ENCODE results near the gene FLRT1. TPM values are rescaled to one million over a fixed set of nuclear protein-coding genes. Genes with fewer than 3 reads are reported as not detected.

Gene FLRT1
- total RNA-seq, 1 experiment from 2014 or later, result 0.31 TPM

DNA sequence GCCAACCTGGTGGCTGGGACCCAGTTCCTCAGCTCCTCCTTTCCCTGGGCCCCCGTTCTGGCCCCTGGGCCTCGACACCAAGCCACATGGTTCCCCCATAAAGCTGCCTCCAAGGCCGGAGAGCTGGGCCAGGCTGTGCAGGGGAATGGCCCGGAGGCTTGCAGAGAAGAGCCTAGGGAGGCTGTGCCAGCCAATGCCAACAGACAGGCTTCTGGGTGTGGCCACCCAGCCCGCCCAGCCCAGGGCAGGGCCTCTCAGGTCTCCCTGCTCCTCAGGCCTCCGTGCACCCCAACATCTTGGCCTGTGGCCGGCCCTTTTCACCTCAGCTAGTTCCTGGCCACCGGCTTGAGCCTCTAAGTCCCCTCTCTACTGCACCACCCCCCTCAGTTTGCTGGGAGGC lies 17.4 kb upstream of the FLRT1 start:
- Histone ChIP-seq H3K14ac (ENCODE audit: insufficient read depth, low read length) (no peak overlapping the region), H4K20me1 (ENCODE audit: control insufficient read depth, insufficient read depth, insufficient read length) (no peaks in the 10 kb centered on the region), H2AFZ (ENCODE audit: low read length) (no peak overlapping the region), H3K4me2 (ENCODE audit: insufficient read depth, insufficient read length, low read length) (no peak overlapping the region), H2BK20ac (ENCODE audit: low read depth, low read length, poor library complexity, severe bottlenecking) (no peak overlapping the region), H3K23ac (ENCODE audit: insufficient read length, low read depth, low read length) (no peak overlapping the region), H3K18ac (ENCODE audit: insufficient read length, low read depth, low read length) (no peak overlapping the region), H3K23me2 (ENCODE audit: insufficient read length, low read depth, low read length, poor library complexity, severe bottlenecking) (no peaks in the 10 kb centered on the region), H2BK15ac (ENCODE audit: low read depth, low read length) (no peak overlapping the region), H3K79me1 (ENCODE audit: insufficient read depth, low read depth, low read length, poor library complexity, severe bottlenecking) (no peaks in the 10 kb centered on the region), H2BK120ac (ENCODE audit: low read depth, low read length, poor library complexity, severe bottlenecking) (no peak overlapping the region), H2AK5ac (ENCODE audit: insufficient read length, low read length) (no peak overlapping the region), H3K4me1 (ENCODE audit: insufficient read depth, low read length) (peaks cover 2% of the 10 kb centered on the region; the same call in 1 of the 2 replicates), H3K4ac (ENCODE audit: low read depth, low read length) (no peak overlapping the region), H4K91ac (ENCODE audit: insufficient read length, low read depth, low read length) (no peak overlapping the region), H3K9ac (ENCODE audit: extremely low read depth, insufficient read length, low read length) (no peak overlapping the region), H3K27ac (ENCODE audit: insufficient read length, low read depth, low read length) (no peak overlapping the region), H2BK5ac (ENCODE audit: insufficient read length, low read length) (no peak overlapping the region), H3T11ph (ENCODE audit: low read length) (no peak overlapping the region), H3K9me3 (ENCODE audit: control insufficient read depth, low read depth, low read length) (no peaks in the 10 kb centered on the region), H3K27me3 (ENCODE audit: insufficient read depth, low read length) (peaks cover 2% of the 10 kb centered on the region; the same call in 1 of the 2 replicates), H3K79me2 (ENCODE audit: insufficient read depth, low read length) (no peaks in the 10 kb centered on the region), H3K56ac (ENCODE audit: insufficient read length, low read depth, low read length) (no peak overlapping the region), H2BK12ac (ENCODE audit: insufficient read length, low read depth, low read length) (no peak overlapping the region), H4K8ac (replicated peaks; ENCODE audit: insufficient read length, low read depth, low read length) (no peak overlapping the region), H4K5ac (ENCODE audit: insufficient read length, low read depth, low read length) (no peak overlapping the region)
- DNase-seq, result no peak
- Mint-ChIP-seq H3K4me3 (no peak overlapping the region), H3K4me1 (peaks cover 22 to 36% of the 10 kb centered on the region in 2 experiments), H3K36me3 (ENCODE audit: insufficient read depth in 1 of 3, low read depth in 3 of 3) (no peaks in the 10 kb centered on the region; a peak in 1 of 7 replicates), H3K27me3 (ENCODE audit: low read depth) (peaks cover 50% of the 10 kb centered on the region), H3K27ac (no peak overlapping the region), H3K9me3 (no peaks in the 10 kb centered on the region)
- no CpG with 5 or more reads among the region's 8 CpGs for WGBS (ENCODE audit: extremely low coverage, insufficient read length, low lambda C conversion rate)
- TF ChIP-seq, protein P1, sequence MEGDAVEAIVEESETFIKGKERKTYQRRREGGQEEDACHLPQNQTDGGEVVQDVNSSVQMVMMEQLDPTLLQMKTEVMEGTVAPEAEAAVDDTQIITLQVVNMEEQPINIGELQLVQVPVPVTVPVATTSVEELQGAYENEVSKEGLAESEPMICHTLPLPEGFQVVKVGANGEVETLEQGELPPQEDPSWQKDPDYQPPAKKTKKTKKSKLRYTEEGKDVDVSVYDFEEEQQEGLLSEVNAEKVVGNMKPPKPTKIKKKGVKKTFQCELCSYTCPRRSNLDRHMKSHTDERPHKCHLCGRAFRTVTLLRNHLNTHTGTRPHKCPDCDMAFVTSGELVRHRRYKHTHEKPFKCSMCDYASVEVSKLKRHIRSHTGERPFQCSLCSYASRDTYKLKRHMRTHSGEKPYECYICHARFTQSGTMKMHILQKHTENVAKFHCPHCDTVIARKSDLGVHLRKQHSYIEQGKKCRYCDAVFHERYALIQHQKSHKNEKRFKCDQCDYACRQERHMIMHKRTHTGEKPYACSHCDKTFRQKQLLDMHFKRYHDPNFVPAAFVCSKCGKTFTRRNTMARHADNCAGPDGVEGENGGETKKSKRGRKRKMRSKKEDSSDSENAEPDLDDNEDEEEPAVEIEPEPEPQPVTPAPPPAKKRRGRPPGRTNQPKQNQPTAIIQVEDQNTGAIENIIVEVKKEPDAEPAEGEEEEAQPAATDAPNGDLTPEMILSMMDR (conservative IDR thresholded peaks at IDR 0.05), result no peak

All from H9 (cell line).